Testis (tissue), 3 donors: Measurements from ENCODE around the gene TOM1L2. TPM values are rescaled to one million over a fixed set of nuclear protein-coding genes. Genes with fewer than 3 reads are reported as not detected.

Experiments used
- DNase-seq: peaks from one replicate; pipeline ENCODE4 v3.0.0-alpha.2; 2019
- H3K27ac ChIP-seq, 2 donors: fragments of 200-600 bp; sonication (generic); one replicate each; pipeline ENCODE4 v1.5.1; 2019
- H3K27me3 ChIP-seq: fragments of 200-600 bp; sonication (generic); one replicate; pipeline ENCODE4 v1.5.1; 2019
- H3K36me3 ChIP-seq: fragments of 200-600 bp; sonication (generic); one replicate; pipeline ENCODE4 v1.5.1; 2017; ENCODE audit warnings: low read depth; ENCODE audit errors: missing control alignments
- H3K4me1 ChIP-seq: fragments of 200-600 bp; sonication (generic); one replicate; pipeline ENCODE4 v1.5.1; 2019
- H3K4me3 ChIP-seq, 2 donors: fragments of 200-600 bp; sonication (generic); one replicate each; pipeline ENCODE4 v1.5.1; 2017 to 2019
- H3K9me3 ChIP-seq: fragments of 200-600 bp; sonication (generic); one replicate; pipeline ENCODE4 v1.5.1; 2017
- POLR2A ChIP-seq: fragments of 450-650 bp; IDR thresholded peaks from one replicate; pipeline ENCODE4 v1.6.1; 2017; ENCODE audit warnings: antibody characterized with exemption, mild to moderate bottlenecking, moderate library complexity
- WGBS, 2 donors: methylation state at CpG; one replicate each; pipeline ENCODE4 v1.1.5; 2018; 5-methylcytosine and 5-hydroxymethylcytosine counted together
- intact Hi-C: fragments of 100-400 bp; cut with DNase I; formaldehyde crosslinking; loops from one replicate; pipeline ENCODE4 v1.15.1; 2023; ENCODE audit warnings: low total_unique reads
- polyA plus RNA-seq: library from polyadenylated mRNA; stranded (reverse); fragments of 350-450 nt; fragmentation: Illumina TruSeq; extraction: RNeasy Lipid Tissue Mini Kit (QIAGEN cat#74804); gene quantifications from one replicate; pipeline ENCODE4 v1.2.3, GENCODE V29; 2014; ENCODE audit warnings: low read depth, low replicate concordance; ENCODE audit not compliant: insufficient read depth
- total RNA-seq, 2 donors: library from RNA; depleted of rRNA; stranded (reverse); fragments of >200 nt; gene quantifications; one replicate each; pipeline ENCODE4 v1.2.3, GENCODE V29; 2016
- TF ChIP-seq, protein P1 (sequence below), 3 experiments: fragments of 450-650 bp in 2 of 3; fragments of 200-600 bp in 1 of 3; sonication (generic) in 1 of 3; IDR thresholded peaks; one replicate each; pipeline ENCODE4 v1.5.1; 2016 to 2019; ENCODE audit warnings: antibody characterized with exemption in 3 of 3, mild to moderate bottlenecking in 2 of 3, moderate library complexity in 1 of 3

TOM1L2 gene
- total and polyA plus RNA-seq, 3 donors from 2014 or later = 92.4 to 221 (median 218) TPM

DNA sequence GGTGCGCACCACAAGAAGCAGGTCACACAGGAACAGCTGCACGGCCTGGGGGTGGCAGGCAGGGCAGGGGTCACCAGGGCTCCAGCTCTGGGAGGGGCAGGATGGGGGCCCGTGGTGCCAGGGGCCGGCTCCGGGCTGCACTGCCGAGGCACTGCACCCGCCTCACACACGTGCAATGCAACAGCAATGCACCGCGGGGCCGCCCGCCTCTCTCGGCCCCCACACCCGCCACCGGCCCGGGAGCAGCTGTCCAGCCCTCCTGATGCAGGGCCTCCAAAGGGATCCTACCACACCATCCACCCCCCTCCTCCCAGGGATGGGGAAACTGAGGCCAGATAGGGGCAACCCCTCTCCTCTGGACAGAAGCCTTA, 158.5 kb downstream of the TOM1L2 start:
- Histone ChIP-seq H3K27me3 (no peaks in the 10 kb centered on the region), H3K4me1 (peaks cover 31% of the 10 kb centered on the region), H3K36me3 (no peaks in the 10 kb centered on the region), H3K4me3 (no peak overlapping the region), H3K9me3 (no peaks in the 10 kb centered on the region), H3K27ac (no peak overlapping the region)
- DNase-seq = no peak
- 90 to 93% methylated on average over 4 to 16 of the region's 16 CpGs for WGBS, 2 donors
- TF ChIP-seq, protein P1, sequence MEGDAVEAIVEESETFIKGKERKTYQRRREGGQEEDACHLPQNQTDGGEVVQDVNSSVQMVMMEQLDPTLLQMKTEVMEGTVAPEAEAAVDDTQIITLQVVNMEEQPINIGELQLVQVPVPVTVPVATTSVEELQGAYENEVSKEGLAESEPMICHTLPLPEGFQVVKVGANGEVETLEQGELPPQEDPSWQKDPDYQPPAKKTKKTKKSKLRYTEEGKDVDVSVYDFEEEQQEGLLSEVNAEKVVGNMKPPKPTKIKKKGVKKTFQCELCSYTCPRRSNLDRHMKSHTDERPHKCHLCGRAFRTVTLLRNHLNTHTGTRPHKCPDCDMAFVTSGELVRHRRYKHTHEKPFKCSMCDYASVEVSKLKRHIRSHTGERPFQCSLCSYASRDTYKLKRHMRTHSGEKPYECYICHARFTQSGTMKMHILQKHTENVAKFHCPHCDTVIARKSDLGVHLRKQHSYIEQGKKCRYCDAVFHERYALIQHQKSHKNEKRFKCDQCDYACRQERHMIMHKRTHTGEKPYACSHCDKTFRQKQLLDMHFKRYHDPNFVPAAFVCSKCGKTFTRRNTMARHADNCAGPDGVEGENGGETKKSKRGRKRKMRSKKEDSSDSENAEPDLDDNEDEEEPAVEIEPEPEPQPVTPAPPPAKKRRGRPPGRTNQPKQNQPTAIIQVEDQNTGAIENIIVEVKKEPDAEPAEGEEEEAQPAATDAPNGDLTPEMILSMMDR (IDR thresholded peaks at IDR 0.05) = no peak
- no peak for TF ChIP-seq POLR2A
- intact Hi-C loops = loop anchor here (5.0 kb wide), 2 partner anchors 44 to 131 kb away; partner anchors contain the start of gene RAI1

DNA sequence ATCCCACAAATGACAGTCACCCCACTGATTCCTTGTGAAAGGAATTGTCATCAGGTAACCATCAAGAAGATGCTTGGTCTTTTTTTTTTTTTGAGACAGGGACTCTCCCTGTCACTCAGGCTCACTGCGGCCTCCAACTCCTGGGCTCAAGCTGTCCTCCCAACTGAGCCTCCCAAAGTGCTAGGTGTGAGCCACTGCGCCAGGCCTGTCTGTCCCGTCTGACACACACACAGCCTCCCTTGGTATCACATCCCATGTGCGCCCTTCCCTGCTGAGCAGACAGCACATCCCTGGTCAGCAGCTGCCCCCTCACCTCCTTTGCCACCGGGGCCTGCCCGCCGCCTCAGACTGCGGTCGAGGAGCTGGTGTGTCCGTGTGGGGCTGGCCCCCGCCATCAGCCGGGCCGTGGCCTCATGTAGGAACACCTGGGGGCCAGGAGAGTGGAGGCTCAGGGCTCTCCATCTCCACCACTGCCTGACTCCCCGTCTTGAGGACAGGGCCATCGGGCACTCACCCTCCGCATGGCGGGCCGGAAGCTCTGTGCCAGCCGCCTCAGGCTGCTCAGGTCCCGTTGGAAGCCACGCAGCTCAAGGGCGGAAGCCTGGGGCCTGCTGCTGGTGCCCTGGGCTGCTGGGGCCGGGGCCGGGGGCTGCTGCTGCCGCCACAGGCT, 159.0 kb downstream of the TOM1L2 start:
- 91 to 92% methylated on average over 7 to 23 of the region's 25 CpGs for WGBS, 2 donors
- Histone ChIP-seq H3K27me3 (no peaks in the 10 kb centered on the region), H3K4me3 (no peak overlapping the region), H3K36me3 (no peaks in the 10 kb centered on the region), H3K4me1 (peaks cover 31% of the 10 kb centered on the region), H3K9me3 (no peaks in the 10 kb centered on the region), H3K27ac (peak overlapping the region in 1 of 2 donors; percentile 47)
- TF ChIP-seq, protein P1 (IDR thresholded peaks at IDR 0.05) = no peak
- no peak for TF ChIP-seq POLR2A
- intact Hi-C loops = loop anchor here (5.0 kb wide), 2 partner anchors 44 to 131 kb away; partner anchors contain the start of gene RAI1
- no peak for DNase-seq

DNA sequence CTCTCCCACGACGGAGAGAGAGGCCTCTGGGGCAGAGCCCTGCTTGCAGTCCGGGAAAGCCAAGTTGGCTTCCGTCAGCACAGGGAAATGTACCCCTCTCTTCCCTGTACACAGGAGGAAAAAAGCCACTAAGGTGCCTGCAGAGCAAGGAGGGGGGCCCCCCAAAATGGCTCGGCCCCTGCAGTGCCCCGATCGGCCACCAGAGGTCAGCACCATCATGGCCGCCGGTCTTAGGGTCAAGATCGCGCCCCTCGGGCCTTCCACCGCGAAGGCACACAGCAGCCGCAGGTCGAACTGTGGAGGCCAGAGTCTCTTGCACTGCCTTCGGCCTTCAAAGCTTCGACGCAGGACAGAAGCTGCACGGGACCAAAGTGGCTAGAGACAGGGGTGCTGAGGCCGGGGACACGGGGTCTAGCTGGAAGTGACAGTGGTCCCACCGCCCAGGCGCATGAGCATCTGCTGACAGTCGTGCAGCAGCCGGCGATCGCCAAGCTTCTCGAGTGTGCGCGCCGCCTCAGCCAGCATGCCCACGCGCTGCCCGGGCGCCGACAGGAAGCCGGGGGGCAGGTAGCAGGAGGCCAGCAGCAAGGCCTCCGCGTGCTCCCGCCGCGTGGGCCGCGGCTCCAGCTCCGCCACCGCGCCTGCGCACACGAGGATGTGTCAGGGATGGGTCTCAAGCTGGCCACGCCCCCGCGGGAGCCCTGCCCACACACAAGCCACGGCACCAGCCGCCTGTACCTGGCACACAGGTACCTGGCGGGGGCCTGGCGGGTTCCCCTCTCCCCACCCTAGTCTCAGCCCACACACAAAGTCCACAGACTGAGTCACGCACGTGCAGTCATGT, 159.8 kb downstream of the TOM1L2 start:
- WGBS, 2 donors = 27 to 36% methylated on average over 6 to 59 of the region's 59 CpGs
- Histone ChIP-seq H3K9me3 (no peaks in the 10 kb centered on the region), H3K27ac (peak overlapping the region; percentile 47 to 50), H3K4me1 (peaks cover 28% of the 10 kb centered on the region), H3K4me3 (peak overlapping the region; percentile 21 to 47), H3K27me3 (no peaks in the 10 kb centered on the region), H3K36me3 (no peaks in the 10 kb centered on the region)
- intact Hi-C loops = loop anchor here (5.0 kb wide), 2 partner anchors 45 to 130 kb away; partner anchors contain the start of gene RAI1
- DNase-seq = peak; percentile 81
- no peak for TF ChIP-seq POLR2A
- TF ChIP-seq, protein P1 (IDR thresholded peaks at IDR 0.05) = peak; percentile 99 to 100 (median 99)

DNA sequence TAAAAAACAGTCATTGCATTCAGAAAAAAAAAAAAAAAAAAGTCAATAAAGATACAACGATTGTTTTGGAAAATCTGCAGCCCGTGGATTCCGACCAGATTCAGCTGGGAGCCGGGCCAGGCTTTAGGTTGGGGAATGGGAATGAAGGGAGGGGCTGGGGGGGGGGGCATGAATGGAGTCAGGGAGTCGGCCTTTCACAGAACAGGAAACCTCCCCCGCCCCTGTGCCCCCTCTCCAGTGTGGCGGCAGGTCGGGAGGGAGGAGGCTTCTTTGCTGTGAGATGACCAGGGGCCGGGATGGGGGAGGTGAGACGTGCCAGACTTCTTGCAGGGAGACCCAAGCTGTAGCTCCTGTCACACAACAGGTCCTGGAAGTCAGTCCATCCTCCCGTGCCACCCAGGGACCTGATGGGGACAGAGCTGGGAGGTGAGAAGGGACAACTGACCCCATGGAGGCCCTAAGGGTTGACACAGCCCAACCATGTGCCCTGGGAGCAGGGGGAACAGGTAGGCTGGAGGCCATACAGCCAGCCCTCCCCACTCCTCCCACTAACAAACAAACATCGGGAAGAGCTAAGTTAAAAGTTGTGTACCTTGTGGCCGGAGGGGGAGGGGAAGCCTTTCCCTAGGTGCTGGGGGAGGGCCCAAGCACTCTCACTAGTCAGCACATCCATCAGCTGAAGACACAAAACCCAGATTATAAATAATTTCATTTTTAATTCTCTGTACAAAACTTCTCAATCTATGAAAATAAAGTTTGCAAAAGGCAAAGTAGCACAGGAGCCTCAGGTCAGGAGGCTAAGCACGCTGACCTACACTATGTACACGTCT, 160.6 kb downstream of the TOM1L2 start:
- no peak overlapping the region for H3K4me3 ChIP-seq
- peak overlapping the region in 1 of 2 donors; percentile 50 for H3K27ac ChIP-seq
- DNase-seq = peak; percentile 43
- no peaks in the 10 kb centered on the region for H3K9me3 ChIP-seq
- H3K36me3 ChIP-seq = no peaks in the 10 kb centered on the region
- H3K27me3 ChIP-seq = no peaks in the 10 kb centered on the region
- WGBS, 2 donors = 18 to 20% methylated on average over 15 of the region's 15 CpGs
- TF ChIP-seq POLR2A = no peak
- TF ChIP-seq, protein P1 (IDR thresholded peaks at IDR 0.05) = no peak
- H3K4me1 ChIP-seq = peaks cover 28% of the 10 kb centered on the region
- intact Hi-C loops = loop anchor here (5.0 kb wide), 2 partner anchors 46 to 129 kb away; partner anchors contain the start of gene RAI1
